HL-60 (cell line): ENCODE measurements around the gene IL11RA.

ENCODE experiments used
- DNase-seq, 2 experiments: peaks; one replicate each; pipeline ENCODE4 v3.0.0-alpha.2; 2010 to 2020; ENCODE audit warnings: low read depth in 1 of 2, low spot score in 1 of 2
- H3K27ac ChIP-seq: fragments of 250-450 bp; sonication (Bioruptor Pico); replicated peaks from 2 replicates; pipeline ENCODE4 v1.5.1; 2020; ENCODE audit warnings: mild to moderate bottlenecking, moderate library complexity
- H3K27me3 ChIP-seq: fragments of 250-450 bp; sonication (Bioruptor Pico); 2 replicates; pipeline ENCODE4 v1.5.1; 2021; ENCODE audit warnings: mild to moderate bottlenecking, moderate library complexity; ENCODE audit not compliant: insufficient read depth, poor library complexity, severe bottlenecking
- H3K4me3 ChIP-seq: replicated peaks from 2 replicates; pipeline ENCODE4 v1.5.1; 2011; ENCODE audit warnings: mild to moderate bottlenecking, control low read depth, low read length; ENCODE audit not compliant: insufficient read depth
- GABPA ChIP-seq: IDR thresholded peaks from 2 replicates; pipeline ENCODE4 v1.6.1; 2012; ENCODE audit warnings: low read depth
- POLR2AphosphoS5 ChIP-seq: IDR thresholded peaks from 2 replicates; pipeline ENCODE4 v1.6.1; 2012; ENCODE audit warnings: low read depth
- SPI1 ChIP-seq: IDR thresholded peaks from 2 replicates; pipeline ENCODE4 v1.6.1; 2012; ENCODE audit warnings: low read depth, mild to moderate bottlenecking, borderline replicate concordance
- TF ChIP-seq, protein P1 (sequence below): IDR thresholded peaks from 2 replicates; pipeline ENCODE4 v1.6.1; 2012; ENCODE audit warnings: low read depth; ENCODE audit not compliant: insufficient replicate concordance
- TF ChIP-seq, protein P2 (sequence below): IDR thresholded peaks from one replicate; pipeline ENCODE4 v1.5.1; 2011; ENCODE audit warnings: low read length, control low read depth, inconsistent platforms; ENCODE audit not compliant: insufficient read depth

The IL11RA gene

DNA sequence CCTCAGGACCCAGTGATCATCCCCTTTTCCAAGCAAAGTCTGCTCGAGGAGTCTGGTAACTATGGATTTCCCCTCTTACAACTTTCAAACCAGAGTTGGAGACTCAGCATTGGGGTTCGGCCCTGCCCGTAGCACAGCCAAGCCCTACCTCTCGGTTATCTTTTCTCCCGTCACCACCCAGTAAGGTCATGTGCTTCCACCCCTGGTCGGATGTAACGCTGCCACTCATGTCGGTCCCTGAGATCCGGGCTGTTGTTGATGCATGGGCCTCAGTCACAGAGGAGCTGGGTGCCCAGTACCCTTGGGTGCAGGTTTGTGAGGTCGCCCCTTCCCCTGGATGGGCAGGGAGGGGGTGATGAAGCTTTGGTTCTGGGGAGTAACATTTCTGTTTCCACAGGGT lies 4.3 kb upstream of the IL11RA start:
- DNase-seq: no peak
- TF ChIP-seq, protein P1, sequence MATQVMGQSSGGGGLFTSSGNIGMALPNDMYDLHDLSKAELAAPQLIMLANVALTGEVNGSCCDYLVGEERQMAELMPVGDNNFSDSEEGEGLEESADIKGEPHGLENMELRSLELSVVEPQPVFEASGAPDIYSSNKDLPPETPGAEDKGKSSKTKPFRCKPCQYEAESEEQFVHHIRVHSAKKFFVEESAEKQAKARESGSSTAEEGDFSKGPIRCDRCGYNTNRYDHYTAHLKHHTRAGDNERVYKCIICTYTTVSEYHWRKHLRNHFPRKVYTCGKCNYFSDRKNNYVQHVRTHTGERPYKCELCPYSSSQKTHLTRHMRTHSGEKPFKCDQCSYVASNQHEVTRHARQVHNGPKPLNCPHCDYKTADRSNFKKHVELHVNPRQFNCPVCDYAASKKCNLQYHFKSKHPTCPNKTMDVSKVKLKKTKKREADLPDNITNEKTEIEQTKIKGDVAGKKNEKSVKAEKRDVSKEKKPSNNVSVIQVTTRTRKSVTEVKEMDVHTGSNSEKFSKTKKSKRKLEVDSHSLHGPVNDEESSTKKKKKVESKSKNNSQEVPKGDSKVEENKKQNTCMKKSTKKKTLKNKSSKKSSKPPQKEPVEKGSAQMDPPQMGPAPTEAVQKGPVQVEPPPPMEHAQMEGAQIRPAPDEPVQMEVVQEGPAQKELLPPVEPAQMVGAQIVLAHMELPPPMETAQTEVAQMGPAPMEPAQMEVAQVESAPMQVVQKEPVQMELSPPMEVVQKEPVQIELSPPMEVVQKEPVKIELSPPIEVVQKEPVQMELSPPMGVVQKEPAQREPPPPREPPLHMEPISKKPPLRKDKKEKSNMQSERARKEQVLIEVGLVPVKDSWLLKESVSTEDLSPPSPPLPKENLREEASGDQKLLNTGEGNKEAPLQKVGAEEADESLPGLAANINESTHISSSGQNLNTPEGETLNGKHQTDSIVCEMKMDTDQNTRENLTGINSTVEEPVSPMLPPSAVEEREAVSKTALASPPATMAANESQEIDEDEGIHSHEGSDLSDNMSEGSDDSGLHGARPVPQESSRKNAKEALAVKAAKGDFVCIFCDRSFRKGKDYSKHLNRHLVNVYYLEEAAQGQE: no peak
- TF ChIP-seq POLR2AphosphoS5 (no peak), GABPA (no peak), SPI1 (no peak)
- TF ChIP-seq, protein P2, sequence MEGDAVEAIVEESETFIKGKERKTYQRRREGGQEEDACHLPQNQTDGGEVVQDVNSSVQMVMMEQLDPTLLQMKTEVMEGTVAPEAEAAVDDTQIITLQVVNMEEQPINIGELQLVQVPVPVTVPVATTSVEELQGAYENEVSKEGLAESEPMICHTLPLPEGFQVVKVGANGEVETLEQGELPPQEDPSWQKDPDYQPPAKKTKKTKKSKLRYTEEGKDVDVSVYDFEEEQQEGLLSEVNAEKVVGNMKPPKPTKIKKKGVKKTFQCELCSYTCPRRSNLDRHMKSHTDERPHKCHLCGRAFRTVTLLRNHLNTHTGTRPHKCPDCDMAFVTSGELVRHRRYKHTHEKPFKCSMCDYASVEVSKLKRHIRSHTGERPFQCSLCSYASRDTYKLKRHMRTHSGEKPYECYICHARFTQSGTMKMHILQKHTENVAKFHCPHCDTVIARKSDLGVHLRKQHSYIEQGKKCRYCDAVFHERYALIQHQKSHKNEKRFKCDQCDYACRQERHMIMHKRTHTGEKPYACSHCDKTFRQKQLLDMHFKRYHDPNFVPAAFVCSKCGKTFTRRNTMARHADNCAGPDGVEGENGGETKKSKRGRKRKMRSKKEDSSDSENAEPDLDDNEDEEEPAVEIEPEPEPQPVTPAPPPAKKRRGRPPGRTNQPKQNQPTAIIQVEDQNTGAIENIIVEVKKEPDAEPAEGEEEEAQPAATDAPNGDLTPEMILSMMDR: no peak
- Histone ChIP-seq H3K27me3 (no peaks in the 10 kb centered on the region), H3K4me3 (peak overlapping the region; percentile 72), H3K27ac (no peak overlapping the region)

DNA sequence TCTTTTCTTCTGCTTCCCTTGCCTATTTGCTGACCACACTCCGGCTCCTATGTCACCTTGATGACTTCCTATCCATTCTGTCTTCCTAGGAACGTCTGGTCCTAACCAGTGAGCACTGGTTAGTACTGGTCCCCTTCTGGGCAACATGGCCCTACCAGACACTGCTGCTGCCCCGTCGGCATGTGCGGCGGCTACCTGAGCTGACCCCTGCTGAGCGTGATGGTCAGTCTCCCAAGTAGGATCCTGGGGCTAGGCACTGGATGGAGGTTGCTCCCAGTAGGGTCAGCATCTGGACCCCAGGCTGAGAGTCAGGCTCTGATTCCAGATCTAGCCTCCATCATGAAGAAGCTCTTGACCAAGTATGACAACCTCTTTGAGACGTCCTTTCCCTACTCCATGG lies 3.3 kb upstream of the IL11RA start:
- H3K4me3 ChIP-seq: no peak overlapping the region
- H3K27me3 ChIP-seq: no peaks in the 10 kb centered on the region
- no peak overlapping the region for H3K27ac ChIP-seq
- TF ChIP-seq GABPA (no peak), SPI1 (no peak), POLR2AphosphoS5 (no peak)
- TF ChIP-seq, protein P1: no peak
- TF ChIP-seq, protein P2: no peak
- no peak for DNase-seq

DNA sequence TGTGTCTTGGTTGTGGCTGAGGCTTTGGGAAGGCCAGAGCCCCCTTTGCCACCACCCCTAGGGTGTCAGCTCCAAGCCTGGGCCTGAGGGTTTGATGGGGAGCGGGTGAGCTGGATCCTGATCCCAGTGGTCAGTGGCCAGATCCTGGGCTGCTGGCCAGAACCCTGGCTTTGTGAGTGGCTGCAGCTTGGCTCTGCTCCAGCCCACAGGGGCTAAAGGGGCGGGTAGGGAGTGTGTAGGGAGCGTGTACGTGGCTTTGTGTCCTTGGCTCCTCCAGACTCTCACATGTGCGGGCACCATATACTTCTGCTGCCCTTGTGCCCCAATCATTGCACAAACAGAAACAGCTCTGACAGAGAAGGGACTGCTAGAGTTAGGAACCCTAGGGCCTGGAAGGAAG lies 1.2 kb upstream of the IL11RA start:
- Histone ChIP-seq H3K4me3 (no peak overlapping the region), H3K27me3 (no peaks in the 10 kb centered on the region), H3K27ac (no peak overlapping the region)
- no peak for TF ChIP-seq GABPA
- no peak for TF ChIP-seq SPI1
- no peak for TF ChIP-seq POLR2AphosphoS5
- no peak for DNase-seq

DNA sequence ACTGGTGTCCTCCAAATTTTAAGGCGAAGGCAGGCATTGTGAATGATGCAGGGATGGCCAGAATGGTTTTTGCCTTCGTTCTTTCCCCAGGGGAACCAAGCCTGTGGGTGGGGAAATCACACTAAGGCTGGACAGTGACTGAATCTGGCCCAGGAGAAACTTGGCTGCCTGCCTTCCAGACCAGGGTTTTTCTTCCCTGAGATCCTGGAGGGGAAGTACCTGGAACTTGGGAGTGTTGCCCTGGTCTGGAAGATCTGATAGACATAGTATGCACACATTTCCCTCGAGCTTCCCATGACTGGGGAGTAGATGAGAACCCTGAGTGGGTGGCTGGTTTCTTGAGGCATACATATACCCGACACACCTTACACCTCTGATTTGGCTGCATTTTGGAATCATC lies 664 bp upstream of the IL11RA start:
- no peak overlapping the region for H3K4me3 ChIP-seq
- no peaks in the 10 kb centered on the region for H3K27me3 ChIP-seq
- no peak overlapping the region for H3K27ac ChIP-seq
- no peak for DNase-seq
- TF ChIP-seq, protein P2: no peak
- TF ChIP-seq, protein P1: no peak
